GM12878 (cell line): ENCODE data around the gene FABP2.
"Not testable (repeated sequence)": the region's sequence is repeated elsewhere in the genome, so short reads cannot be mapped to it uniquely, and the experiment has no call there.

Experiments used
- CBX3 ChIP-seq: fragments of 200-600 bp; sonication (generic); IDR thresholded peaks from 2 replicates; pipeline ENCODE4 v1.6.1; 2016; ENCODE audit warnings: low read depth, borderline replicate concordance
- CHD1 ChIP-seq: IDR thresholded peaks from 2 replicates; pipeline ENCODE4 v1.6.1; 2012; ENCODE audit warnings: low read depth, low read length, improper control_type of control experiment
- CREB1 ChIP-seq: IDR thresholded peaks from 2 replicates; pipeline ENCODE4 v1.6.1; 2012; ENCODE audit warnings: low read depth, mild to moderate bottlenecking, inconsistent platforms
- MTA2 ChIP-seq: fragments of 450-650 bp; IDR thresholded peaks from 2 replicates; pipeline ENCODE4 v1.6.1; 2016; ENCODE audit warnings: low read depth, mild to moderate bottlenecking, moderate library complexity
- MYC ChIP-seq: IDR thresholded peaks from 2 replicates; pipeline ENCODE4 v1.6.1; 2011; ENCODE audit warnings: mild to moderate bottlenecking, low read length, moderate library complexity, inconsistent platforms; ENCODE audit not compliant: insufficient read depth, insufficient replicate concordance, insufficient read length, severe bottlenecking
- NFIC ChIP-seq: IDR thresholded peaks from 2 replicates; pipeline ENCODE4 v1.6.1; 2012; ENCODE audit warnings: low read depth, mild to moderate bottlenecking, inconsistent platforms, low read length, moderate library complexity
- POLR2A ChIP-seq: IDR thresholded peaks from 2 replicates; pipeline ENCODE4 v1.6.1; 2011; ENCODE audit warnings: low read depth, mild to moderate bottlenecking, low read length
- POLR2AphosphoS5 ChIP-seq: IDR thresholded peaks from 2 replicates; pipeline ENCODE4 v1.6.1; 2011; ENCODE audit warnings: mild to moderate bottlenecking, low read length, inconsistent platforms
- SIN3A ChIP-seq: IDR thresholded peaks from 2 replicates; pipeline ENCODE4 v1.6.1; 2012; ENCODE audit warnings: low read depth, low read length, improper control_type of control experiment
- SP1 ChIP-seq: IDR thresholded peaks from one replicate; pipeline ENCODE4 v1.6.1; 2011; ENCODE audit warnings: low read depth, low read length
- STAT1 ChIP-seq: fragments of 450-650 bp; conservative IDR thresholded peaks from 2 replicates; pipeline ENCODE4 v1.6.1; 2014; ENCODE audit warnings: antibody characterized with exemption, mild to moderate bottlenecking
- ZZZ3 ChIP-seq: IDR thresholded peaks from 2 replicates; pipeline ENCODE4 v1.6.1; 2011; ENCODE audit warnings: low read depth; ENCODE audit not compliant: control insufficient read depth, insufficient read length
- TF ChIP-seq, protein P1 (sequence below), 3 experiments: IDR thresholded peaks in 2 of 3; conservative IDR thresholded peaks in 1 of 3; 2 replicates each; pipeline ENCODE4 v1.5.1; 2011; ENCODE audit warnings: low read depth in 3 of 3, low read length in 3 of 3, mild to moderate bottlenecking in 3 of 3, control low read depth in 2 of 3, moderate library complexity in 2 of 3, inconsistent platforms in 1 of 3, mixed read lengths in 1 of 3; ENCODE audit not compliant: control insufficient read depth in 2 of 3, insufficient read depth in 1 of 3; ENCODE audit errors: extremely low read depth in 1 of 3
- TF ChIP-seq, protein P2 (sequence below): IDR thresholded peaks from 2 replicates; pipeline ENCODE4 v1.6.1; 2012; ENCODE audit warnings: low read depth, low read length, improper control_type of control experiment

DNA sequence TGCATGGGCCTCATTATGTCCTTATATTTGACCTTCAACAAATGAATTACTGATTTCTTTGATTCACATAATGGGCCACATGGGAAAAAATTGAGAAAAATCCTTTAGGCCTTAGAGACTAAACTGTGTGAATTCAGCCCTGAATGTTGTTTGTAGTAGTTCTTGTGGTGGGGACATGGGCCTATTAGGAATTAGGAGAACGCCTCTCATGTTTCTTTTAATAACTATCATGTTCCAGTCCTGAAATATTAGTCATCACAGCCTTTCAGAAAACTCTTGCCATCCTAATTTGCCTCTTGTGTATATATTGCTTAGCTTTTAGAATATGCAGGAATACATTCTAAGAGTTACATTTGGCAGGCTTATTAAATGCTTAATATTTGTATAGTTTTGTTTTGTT lies 34.1 kb upstream of the FABP2 start:
- not testable (repeated sequence) for TF ChIP-seq ZZZ3, MTA2, STAT1, CREB1, MYC, NFIC, POLR2A, CHD1, POLR2AphosphoS5, CBX3, SP1, SIN3A
- TF ChIP-seq, protein P1, sequence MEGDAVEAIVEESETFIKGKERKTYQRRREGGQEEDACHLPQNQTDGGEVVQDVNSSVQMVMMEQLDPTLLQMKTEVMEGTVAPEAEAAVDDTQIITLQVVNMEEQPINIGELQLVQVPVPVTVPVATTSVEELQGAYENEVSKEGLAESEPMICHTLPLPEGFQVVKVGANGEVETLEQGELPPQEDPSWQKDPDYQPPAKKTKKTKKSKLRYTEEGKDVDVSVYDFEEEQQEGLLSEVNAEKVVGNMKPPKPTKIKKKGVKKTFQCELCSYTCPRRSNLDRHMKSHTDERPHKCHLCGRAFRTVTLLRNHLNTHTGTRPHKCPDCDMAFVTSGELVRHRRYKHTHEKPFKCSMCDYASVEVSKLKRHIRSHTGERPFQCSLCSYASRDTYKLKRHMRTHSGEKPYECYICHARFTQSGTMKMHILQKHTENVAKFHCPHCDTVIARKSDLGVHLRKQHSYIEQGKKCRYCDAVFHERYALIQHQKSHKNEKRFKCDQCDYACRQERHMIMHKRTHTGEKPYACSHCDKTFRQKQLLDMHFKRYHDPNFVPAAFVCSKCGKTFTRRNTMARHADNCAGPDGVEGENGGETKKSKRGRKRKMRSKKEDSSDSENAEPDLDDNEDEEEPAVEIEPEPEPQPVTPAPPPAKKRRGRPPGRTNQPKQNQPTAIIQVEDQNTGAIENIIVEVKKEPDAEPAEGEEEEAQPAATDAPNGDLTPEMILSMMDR (IDR thresholded peaks at IDR 0.05 in 2 of 3, conservative IDR thresholded peaks at IDR 0.05 in 1 of 3; ENCODE audit: control insufficient read depth in 2 of 3, extremely low read depth in 1 of 3, insufficient read depth in 1 of 3, low read depth in 3 of 3, low read length in 3 of 3): not testable (repeated sequence)
- TF ChIP-seq, protein P2, sequence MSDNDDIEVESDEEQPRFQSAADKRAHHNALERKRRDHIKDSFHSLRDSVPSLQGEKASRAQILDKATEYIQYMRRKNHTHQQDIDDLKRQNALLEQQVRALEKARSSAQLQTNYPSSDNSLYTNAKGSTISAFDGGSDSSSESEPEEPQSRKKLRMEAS: not testable (repeated sequence)
